ENCODE data around the gene MBNL3.

Gene MBNL3

GRCh38 chrX:132488819-132489577 lies at the start of gene MBNL3:
MBNL3 (minus strand) TSS chrX:132489038; CDS start chrX:132439611, 49,427 bp downstream.
- DNase-seq: peak; percentile 72 to 76

GRCh38 chrX:132533409-132533808 lies 44.6 kb upstream of the MBNL3 start:
- DNase-seq: no peak

- no peak for DNase-seq
These were observed 44.1 kb upstream of the MBNL3 start for GRCh38 chrX:132532913-132533312.

- DNase-seq: no peak
These were observed 43.3 kb upstream of the MBNL3 start for GRCh38 chrX:132532097-132532496.

GRCh38 chrX:132520792-132521191 lies 32.0 kb upstream of the MBNL3 start:
- no peak for DNase-seq

GRCh38 chrX:132520213-132520612 lies 31.4 kb upstream of the MBNL3 start:
- DNase-seq: no peak

- DNase-seq: no peak
These were observed 29.6 kb upstream of the MBNL3 start for GRCh38 chrX:132518401-132518800.

- DNase-seq: no peak
These were observed 20.0 kb upstream of the MBNL3 start for GRCh38 chrX:132508834-132509233.

GRCh38 chrX:132505116-132505515 lies 16.3 kb upstream of the MBNL3 start:
- no peak for DNase-seq

GRCh38 chrX:132504417-132504816 lies 15.6 kb upstream of the MBNL3 start:
- DNase-seq: no peak

- no peak for DNase-seq
These were observed 12.8 kb upstream of the MBNL3 start for GRCh38 chrX:132501606-132502005.

- DNase-seq: no peak
These were observed 8.6 kb upstream of the MBNL3 start for GRCh38 chrX:132497432-132497831.

GRCh38 chrX:132493095-132493494 lies 4.3 kb upstream of the MBNL3 start:
- no peak for DNase-seq

- peak; percentile 55 to 57 for DNase-seq
These were observed 2.4 kb upstream of the MBNL3 start for GRCh38 chrX:132491191-132491590.

- DNase-seq: peak; percentile 41 to 57
These were observed 961 bp upstream of the MBNL3 start for GRCh38 chrX:132489578-132490419.

GRCh38 chrX:132488180-132488705 lies 595 bp downstream of the MBNL3 start:
- peak; percentile 40 for DNase-seq

- DNase-seq: no peak
These were observed 2.1 kb downstream of the MBNL3 start for GRCh38 chrX:132486599-132487178.

- no peak for DNase-seq
These were observed 4.9 kb downstream of the MBNL3 start for GRCh38 chrX:132483951-132484350.

- DNase-seq: no peak
These were observed 5.3 kb downstream of the MBNL3 start for GRCh38 chrX:132483488-132483887.

GRCh38 chrX:132482632-132483031 lies 6.2 kb downstream of the MBNL3 start:
- DNase-seq: no peak

- DNase-seq: no peak
These were observed 7.4 kb downstream of the MBNL3 start for GRCh38 chrX:132481449-132481848.

- peak; percentile 56 to 60 for DNase-seq
These were observed 8.1 kb downstream of the MBNL3 start for GRCh38 chrX:132480581-132481203.
